HepG2 (cell line): ENCODE measurements around the gene STK32B. TPM values are rescaled to one million over a fixed set of nuclear protein-coding genes. Genes with fewer than 3 reads are reported as not detected.

ENCODE experiments used
- ATAC-seq: fragments of 200-7000 bp; cut with Tn5 transposase; 3 replicates; pipeline ENCODE4 v1.9.1; 2020; ENCODE audit warnings: mild to moderate bottlenecking, moderate library complexity
- BruUV-seq: library from RNA; stranded (reverse); fragments of 400-500 nt; replicated peaks from 2 replicates; lab custom pipeline; 2021; lab: Mats Ljungman, UMichigan
- CTCF ChIA-PET: fragments of 300-600 bp; formaldehyde crosslinking; extraction: SDS; loops from one replicate; lab custom pipeline; 2021; ENCODE audit warnings: low total read pairs, inconsistent platforms, low intra/inter-chr PET ratio; lab: Yijun Ruan, JAX
- POLR2A ChIA-PET: fragments of 350-600 bp; sonication (Branson Sonifier 250); formaldehyde crosslinking; loops from one replicate; lab custom pipeline; 2020; ENCODE audit warnings: antibody characterized with exemption, inconsistent platforms; lab: Yijun Ruan, JAX
- DNase-seq: peaks from one replicate; pipeline ENCODE4 v3.0.0-alpha.2; 2015; ENCODE audit warnings: low spot score
- FAIRE-seq: peaks from 3 replicates; lab custom pipeline; 2011; peaks lifted over from hg19 to GRCh38; lab: Jason Lieb, UNC
- H2AFZ ChIP-seq: one replicate; pipeline ENCODE4 v1.6.1; 2011; ENCODE audit warnings: low read length, inconsistent platforms
- H3K27ac ChIP-seq: fragments of 300-600 bp; 3 replicates; pipeline ENCODE4 v1.8.0; 2011; ENCODE audit warnings: mixed run types, mild to moderate bottlenecking, mixed read lengths, low read length, inconsistent platforms; ENCODE audit not compliant: insufficient read depth; ENCODE audit errors: extremely low read length
- H3K27me3 ChIP-seq, 2 experiments: fragments of 200-600 bp in 1 of 2; 2 replicates in 1 of 2; 3 replicates in 1 of 2; pipeline versions ENCODE4 v1.6.0 to v1.8.0; 2011; ENCODE audit warnings: low read length in 2 of 2, mild to moderate bottlenecking in 2 of 2, moderate library complexity in 2 of 2, inconsistent platforms in 1 of 2; ENCODE audit not compliant: insufficient read depth in 2 of 2, control insufficient read depth in 1 of 2
- H3K36me3 ChIP-seq, 2 experiments: fragments of 200-600 bp in 1 of 2; replicated peaks in 1 of 2; 2 replicates in 1 of 2; 3 replicates in 1 of 2; pipeline versions ENCODE4 v1.5.1 to v1.8.0; 2011; ENCODE audit warnings: low read length in 2 of 2, inconsistent platforms in 1 of 2; ENCODE audit not compliant: insufficient read depth in 2 of 2, control insufficient read depth in 1 of 2
- H3K4me1 ChIP-seq: 2 replicates; pipeline ENCODE4 v1.5.1; 2012; ENCODE audit warnings: low read length, inconsistent platforms; ENCODE audit not compliant: insufficient read depth
- H3K4me2 ChIP-seq: 2 replicates; pipeline ENCODE4 v1.6.0; 2011; ENCODE audit warnings: low read depth, low read length, inconsistent platforms
- H3K4me3 ChIP-seq, 3 experiments: fragments of 200-600 bp in 1 of 3; sonication (generic), shearing (Covaris generic) in 1 of 3; replicated peaks in 1 of 3; 2 replicates each; pipeline ENCODE4 v1.5.1; 2011 to 2016; ENCODE audit warnings: low read length in 3 of 3, inconsistent platforms in 2 of 3, low read depth in 2 of 3, mild to moderate bottlenecking in 2 of 3, control low read depth in 1 of 3, mixed read lengths in 1 of 3; ENCODE audit not compliant: insufficient read depth in 1 of 3
- H3K79me2 ChIP-seq: one replicate; pipeline ENCODE4 v1.6.1; 2011; ENCODE audit warnings: low read length, inconsistent platforms; ENCODE audit not compliant: insufficient read depth
- H3K9ac ChIP-seq: 2 replicates; pipeline ENCODE4 v1.6.0; 2011; ENCODE audit warnings: mild to moderate bottlenecking, low read depth, low read length, inconsistent platforms; ENCODE audit not compliant: insufficient read depth
- H3K9me3 ChIP-seq: 2 replicates; pipeline ENCODE4 v1.5.1; 2012; ENCODE audit warnings: mild to moderate bottlenecking, low read length
- H4K20me1 ChIP-seq: 2 replicates; pipeline ENCODE4 v1.6.0; 2011; ENCODE audit warnings: inconsistent platforms, mild to moderate bottlenecking, low read length, moderate library complexity; ENCODE audit not compliant: insufficient read depth
- ATAD3A ChIP-seq: sonication (generic); formaldehyde crosslinking; IDR thresholded peaks from 2 replicates; pipeline ENCODE4 v1.4.0; 2020; ENCODE audit warnings: missing genetic modification reagents
- CENPT ChIP-seq: sonication (generic); formaldehyde crosslinking; IDR thresholded peaks from 2 replicates; pipeline ENCODE4 v1.8.0; 2022; ENCODE audit warnings: low read depth, mild to moderate bottlenecking, moderate library complexity, missing genetic modification reagents
- HMG20A ChIP-seq: IDR thresholded peaks from 2 replicates; pipeline ENCODE4 v1.6.1; 2016; ENCODE audit warnings: borderline replicate concordance
- MAZ ChIP-seq, 2 experiments: sonication (generic) in 1 of 2; formaldehyde crosslinking in 1 of 2; IDR thresholded peaks; 2 replicates each; pipeline versions ENCODE4 v1.5.0 to v1.6.1; 2012 to 2020; ENCODE audit warnings: low read depth in 2 of 2, mild to moderate bottlenecking in 2 of 2, borderline replicate concordance in 1 of 2, improper control_type of control experiment in 1 of 2, low read length in 1 of 2, missing genetic modification reagents in 1 of 2, moderate library complexity in 1 of 2
- MEF2D ChIP-seq: sonication (generic); formaldehyde crosslinking; IDR thresholded peaks from 2 replicates; pipeline ENCODE4 v1.5.1; 2020; ENCODE audit warnings: mild to moderate bottlenecking, missing genetic modification reagents
- MTF1 ChIP-seq: sonication (generic); formaldehyde crosslinking; IDR thresholded peaks from 2 replicates; pipeline ENCODE4 v1.5.0; 2020; ENCODE audit warnings: missing genetic modification reagents
- MZF1 ChIP-seq: sonication (generic); formaldehyde crosslinking; IDR thresholded peaks from 2 replicates; pipeline ENCODE4 v1.8.1; 2023; ENCODE audit warnings: mild to moderate bottlenecking, missing genetic modification reagents, borderline replicate concordance
- NR2F2 ChIP-seq: IDR thresholded peaks from 2 replicates; pipeline ENCODE4 v1.6.1; 2012; ENCODE audit warnings: low read depth, inconsistent platforms, borderline replicate concordance
- ONECUT2 ChIP-seq: sonication (generic); formaldehyde crosslinking; IDR thresholded peaks from 2 replicates; pipeline ENCODE4 v1.4.0; 2020; ENCODE audit warnings: missing genetic modification reagents
- SETDB1 ChIP-seq: sonication (generic); formaldehyde crosslinking; IDR thresholded peaks from 2 replicates; pipeline ENCODE4 v1.5.1; 2020; ENCODE audit warnings: missing genetic modification reagents, mild to moderate bottlenecking, borderline replicate concordance
- SRSF4 ChIP-seq: fragments of 200-400 bp; formaldehyde crosslinking; IDR thresholded peaks from one replicate; pipeline ENCODE4 v1.6.1; 2018; ENCODE audit warnings: mild to moderate bottlenecking, low read depth, low read length, moderate library complexity; ENCODE audit not compliant: poor library complexity, severe bottlenecking
- TBX2 ChIP-seq: sonication (generic); formaldehyde crosslinking; IDR thresholded peaks from 2 replicates; pipeline ENCODE4 v1.5.0; 2020; ENCODE audit warnings: missing genetic modification reagents, mild to moderate bottlenecking, borderline replicate concordance
- ZBTB25 ChIP-seq: IDR thresholded peaks from 2 replicates; pipeline ENCODE4 v1.6.1; 2018; ENCODE audit warnings: missing genetic modification reagents
- ZFP82 ChIP-seq: sonication (generic); formaldehyde crosslinking; IDR thresholded peaks from 2 replicates; pipeline ENCODE4 v1.5.1; 2020; ENCODE audit warnings: mild to moderate bottlenecking, missing genetic modification reagents, borderline replicate concordance
- ZNF570 ChIP-seq: sonication (generic); formaldehyde crosslinking; IDR thresholded peaks from 2 replicates; pipeline ENCODE4 v1.4.0; 2020; ENCODE audit warnings: mild to moderate bottlenecking, missing genetic modification reagents, borderline replicate concordance
- ZNF629 ChIP-seq: sonication (generic); formaldehyde crosslinking; conservative IDR thresholded peaks from 2 replicates; pipeline ENCODE4 v1.5.0; 2020; ENCODE audit warnings: missing genetic modification reagents
- ZNF747 ChIP-seq: sonication (generic); formaldehyde crosslinking; IDR thresholded peaks from 2 replicates; pipeline ENCODE4 v1.8.1; 2023; ENCODE audit warnings: missing genetic modification reagents, mild to moderate bottlenecking, borderline replicate concordance
- ZNF792 ChIP-seq: IDR thresholded peaks from 2 replicates; pipeline ENCODE4 v1.6.1; 2016
- ZNF816 ChIP-seq: sonication (generic); formaldehyde crosslinking; IDR thresholded peaks from 2 replicates; pipeline ENCODE4 v1.8.0; 2022; ENCODE audit warnings: missing genetic modification reagents, mild to moderate bottlenecking, borderline replicate concordance
- ZNF883 ChIP-seq: sonication (generic); formaldehyde crosslinking; IDR thresholded peaks from 2 replicates; pipeline ENCODE4 v1.5.1; 2020; ENCODE audit warnings: mild to moderate bottlenecking, missing genetic modification reagents; ENCODE audit errors: not compliant biosample characterization
- ZSCAN22 ChIP-seq: sonication (generic); formaldehyde crosslinking; IDR thresholded peaks from 2 replicates; pipeline ENCODE4 v1.4.0; 2020; ENCODE audit warnings: mild to moderate bottlenecking, missing genetic modification reagents
- WGBS: methylation state at CpG from one replicate; pipeline ENCODE4 v1.1.6; 2017; ENCODE audit warnings: low lambda C conversion rate; 5-methylcytosine and 5-hydroxymethylcytosine counted together
- in situ Hi-C: cut with HindIII; loops from 2 replicates; pipeline ENCODE4 v1.10.0; 2017; ENCODE audit warnings: low pct_unique_long_range_greater_than_20kb; ENCODE audit not compliant: extremely low pct_ligation_motif_present
- intact Hi-C: fragments of 100-400 bp; cut with micrococcal nuclease; formaldehyde crosslinking; loops from one replicate; pipeline ENCODE4 v1.10.0; 2022; ENCODE audit not compliant: unreplicated experiment
- polyA plus RNA-seq, 8 experiments: library from polyadenylated mRNA; depleted of rRNA in 3 of 8; stranded (reverse) in 7 of 8; unstranded in 1 of 8; fragments of >200 nt; fragmentation: Illumina TruSeq in 4 of 8; extraction: Trizol in 4 of 8; gene quantifications; 2 replicates each; pipeline versions ENCODE4 v1.2.1 to v1.2.3, GENCODE V29; 2011 to 2016; ENCODE audit warnings: low read depth in 4 of 8, missing spikeins in 1 of 8, mixed read lengths in 1 of 8; ENCODE audit not compliant: insufficient read depth in 1 of 8
- total RNA-seq, 5 experiments: library from RNA; depleted of rRNA; stranded (reverse); fragments of >200 nt; fragmentation: Illumina TruSeq; extraction: Trizol; gene quantifications; 2 replicates each; pipeline ENCODE4 v1.2.3, GENCODE V29; 2016; ENCODE audit warnings: low read depth in 1 of 5

The STK32B gene
- total and polyA plus RNA-seq, 2 of the 13 experiments (the other 11 are each of a cell fraction or from before 2014, with no cell fraction given), result not detected

DNA sequence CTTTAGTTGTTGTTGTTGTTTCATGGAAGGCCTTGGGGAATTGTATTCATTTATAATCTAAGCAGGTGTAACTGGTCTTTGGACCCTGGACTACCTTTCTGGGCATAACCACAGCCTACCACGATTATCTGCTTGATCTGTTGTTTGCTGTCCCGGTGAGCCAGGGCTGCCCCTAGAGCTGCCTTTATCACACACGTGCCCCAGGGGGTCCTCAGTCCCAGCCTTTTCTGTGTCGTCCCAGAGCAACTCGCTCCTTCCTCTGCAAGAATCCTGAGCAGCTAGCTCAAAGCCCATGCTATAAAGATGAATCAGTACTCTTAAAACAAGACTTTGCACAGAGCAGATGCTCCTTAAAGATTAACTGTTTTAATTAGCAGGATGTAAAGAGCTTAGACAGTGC lies 383.9 kb downstream of the STK32B start (continued):
- TF ChIP-seq TBX2 (CRISPR knock-in tag) (no peak), MEF2D (CRISPR knock-in tag) (no peak), ZNF792 (CRISPR knock-in tag) (no peak), ATAD3A (no peak), ZNF816 (no peak), HMG20A (CRISPR knock-in tag) (no peak), MZF1 (CRISPR knock-in tag) (no peak), ZNF883 (CRISPR knock-in tag) (no peak), ONECUT2 (CRISPR knock-in tag) (no peak), CENPT (CRISPR knock-in tag) (no peak)

- no peak for FAIRE-seq
- BruUV-seq, result no TSS peak
- WGBS, result 0% methylated on average over 4 of the region's 4 CpGs
- TF ChIP-seq MTF1 (CRISPR knock-in tag), result no peak
- TF ChIP-seq SETDB1 (CRISPR knock-in tag), result no peak
- TF ChIP-seq SRSF4, result no peak
- TF ChIP-seq NR2F2, result no peak
- TF ChIP-seq ZBTB25, result no peak
- TF ChIP-seq ZNF747 (CRISPR knock-in tag), result no peak
- TF ChIP-seq ZNF570 (CRISPR knock-in tag), result no peak
- TF ChIP-seq ZFP82 (CRISPR knock-in tag), result no peak
- no peak for TF ChIP-seq ZNF629 (CRISPR knock-in tag)
- no peak for TF ChIP-seq ZSCAN22 (CRISPR knock-in tag)
- TF ChIP-seq MAZ (IDR thresholded peaks at IDR 0.05; ENCODE audit: borderline replicate concordance, low read depth, low read length), result no peak
- TF ChIP-seq MAZ (CRISPR knock-in tag; IDR thresholded peaks at IDR 0.05; ENCODE audit: low read depth), result no peak
Measured at GRCh38 chr4:5435823-5436222, 384.5 kb downstream of the STK32B start.

More at GRCh38 chr4:5435823-5436222, 384.5 kb downstream of the STK32B start:
- Histone ChIP-seq H3K9ac (no peak overlapping the region), H3K9me3 (no peaks in the 10 kb centered on the region), H3K27ac (no peak overlapping the region), H3K4me2 (no peak overlapping the region), H3K4me1 (no peaks in the 10 kb centered on the region), H3K36me3 (no peaks in the 10 kb centered on the region), H2AFZ (no peak overlapping the region), H3K4me3 (no peak overlapping the region), H3K27me3 (no peaks in the 10 kb centered on the region; a peak in 1 of 5 replicates), H4K20me1 (no peaks in the 10 kb centered on the region), H3K79me2 (no peaks in the 10 kb centered on the region)
- no peak for DNase-seq
- ChIA-PET POLR2A (no interaction called here), CTCF (no interaction called here)
- in situ Hi-C loops, result no loop called here
- intact Hi-C loops, result no loop called here
- no peak for ATAC-seq
